BJ (cell line): ENCODE results near the gene VMO1. TPM values are rescaled to one million over a fixed set of nuclear protein-coding genes. Genes with fewer than 3 reads are reported as not detected.

Source experiments
- CTCF ChIA-PET: fragments of 350-600 bp; formaldehyde crosslinking; extraction: SDS; loops from one replicate; lab custom pipeline; 2021; ENCODE audit warnings: antibody characterized with exemption, inconsistent platforms; lab: Yijun Ruan, JAX
- POLR2A ChIA-PET: fragments of 300-600 bp; sonication (Branson Sonifier 250); formaldehyde crosslinking; extraction: SDS; loops from one replicate; lab custom pipeline; 2021; ENCODE audit warnings: antibody characterized with exemption; lab: Charles Lee
- DNase-seq: peaks from one replicate; pipeline ENCODE4 v3.0.0-alpha.2; 2011; ENCODE audit warnings: low read depth
- H3K27me3 ChIP-seq: 2 replicates; pipeline ENCODE4 v1.6.0; 2011; ENCODE audit warnings: low read length; ENCODE audit not compliant: control insufficient read depth, insufficient read depth
- H3K36me3 ChIP-seq: 2 replicates; pipeline ENCODE4 v1.5.1; 2011; ENCODE audit warnings: low read length; ENCODE audit not compliant: control insufficient read depth, insufficient read depth
- H3K4me3 ChIP-seq: 2 replicates; pipeline ENCODE4 v1.5.1; 2011; ENCODE audit warnings: low read depth, mild to moderate bottlenecking, control low read depth, low read length
- CTCF ChIP-seq: IDR thresholded peaks from 2 replicates; pipeline ENCODE4 v1.5.1; 2011; ENCODE audit warnings: low read depth, mild to moderate bottlenecking, control low read depth, inconsistent platforms, low read length, moderate library complexity; ENCODE audit not compliant: insufficient read depth
- polyA plus RNA-seq: library from polyadenylated mRNA; depleted of rRNA; stranded (reverse); fragments of >200 nt; gene quantifications from 2 replicates; pipeline ENCODE4 v1.2.3, GENCODE V29; 2011

VMO1 gene
- polyA plus RNA-seq, 1 experiment, result 0.92 TPM

GRCh38 chr17:4785311-4786105 is 656 bp downstream of the VMO1 start:
- Histone ChIP-seq H3K36me3 (no peaks in the 10 kb centered on the region), H3K4me3 (no peak overlapping the region), H3K27me3 (peaks cover 10% of the 10 kb centered on the region)
- ChIA-PET POLR2A (no interaction called here), CTCF (interaction anchor here (0.6 to 7.9 kb wide), 7 partner anchors 41 to 120 kb away, joined by 3 to 112 read pairs (median 7); partner anchors contain the start of genes C17orf107 and CHRNE)
- no peak for TF ChIP-seq CTCF
- no peak for DNase-seq

GRCh38 chr17:4782652-4783051 is 3.5 kb downstream of the VMO1 start:
- Histone ChIP-seq H3K4me3 (no peak overlapping the region), H3K36me3 (no peaks in the 10 kb centered on the region), H3K27me3 (peaks cover 15% of the 10 kb centered on the region)
- no peak for TF ChIP-seq CTCF
- POLR2A ChIA-PET, result no interaction called here
- no peak for DNase-seq
- CTCF ChIA-PET, result interaction anchor here (0.6 kb wide), 1 partner anchor 106 kb away, joined by 4 read pairs; no protein-coding TSS in a partner anchor

- TF ChIP-seq CTCF, result no peak
- Histone ChIP-seq H3K4me3 (no peak overlapping the region), H3K27me3 (peaks cover 12% of the 10 kb centered on the region), H3K36me3 (no peaks in the 10 kb centered on the region)
- CTCF ChIA-PET, result interaction anchor here (1.1 to 1.9 kb wide), 3 partner anchors 10 to 129 kb away, joined by 3 to 13 read pairs (median 3); no protein-coding TSS in a partner anchor
- DNase-seq, result no peak
- POLR2A ChIA-PET, result no interaction called here
Measured at GRCh38 chr17:4780325-4780955, 5.7 kb downstream of the VMO1 start.

GRCh38 chr17:4777969-4778760 is 8.0 kb downstream of the VMO1 start:
- CTCF ChIA-PET, result interaction anchor here (0.8 to 1.1 kb wide), 2 partner anchors 10 to 112 kb away, joined by 3 read pairs; no protein-coding TSS in a partner anchor
- DNase-seq, result no peak
- POLR2A ChIA-PET, result no interaction called here

More at GRCh38 chr17:4777969-4778760, 8.0 kb downstream of the VMO1 start:
- TF ChIP-seq CTCF, result no peak
- no peaks in the 10 kb centered on the region for H3K36me3 ChIP-seq
- H3K27me3 ChIP-seq, result peaks cover 9% of the 10 kb centered on the region
- H3K4me3 ChIP-seq, result no peak overlapping the region
